Measurements from ENCODE around the gene LUM. TPM values are rescaled to one million over a fixed set of nuclear protein-coding genes. Genes with fewer than 3 reads are reported as not detected.

The LUM gene
- total and polyA plus RNA-seq, 10 donors, result 2.6 to 52.5 (median 7.6) TPM

GRCh38 chr12:91105807-91106206 lies 5.5 kb downstream of the LUM start:
- Histone ChIP-seq H3K4me3 (no peak overlapping the region), H3K27ac (no peak overlapping the region), H3K9me3 (no peaks in the 10 kb centered on the region), H3K4me1 (no peaks in the 10 kb centered on the region), H3K27me3 (replicated peaks in 1 of 7) (no peaks in the 10 kb centered on the region), H3K36me3 (no peaks in the 10 kb centered on the region)
- 63 to 79% (median 72%) methylated on average over 5 of the region's 5 CpGs for WGBS, 5 donors
- TF ChIP-seq POLR2AphosphoS5 (IDR thresholded peaks at IDR 0.05) (no peak), POLR2A (IDR thresholded peaks at IDR 0.05) (no peak), CTCF (IDR thresholded peaks at IDR 0.05 in 8 of 11, conservative IDR thresholded peaks at IDR 0.05 in 3 of 11) (no peak)
- intact Hi-C loops (cut with DNase I; ENCODE audit: low total_unique reads), result no loop called here
- DNase-seq, result no peak

GRCh38 chr12:91104812-91105466 lies 6.4 kb downstream of the LUM start:
- Histone ChIP-seq H3K4me1 (no peaks in the 10 kb centered on the region), H3K27ac (no peak overlapping the region), H3K4me3 (no peak overlapping the region), H3K9me3 (no peaks in the 10 kb centered on the region), H3K36me3 (no peaks in the 10 kb centered on the region), H3K27me3 (replicated peaks in 1 of 7) (no peaks in the 10 kb centered on the region)
- TF ChIP-seq CTCF (IDR thresholded peaks at IDR 0.05 in 8 of 11, conservative IDR thresholded peaks at IDR 0.05 in 3 of 11) (no peak), POLR2AphosphoS5 (IDR thresholded peaks at IDR 0.05) (no peak), POLR2A (IDR thresholded peaks at IDR 0.05) (no peak)
- WGBS, 5 donors, result 85 to 95% (median 88%) methylated on average over 1 of the region's 1 CpG
- no peak for DNase-seq
- intact Hi-C loops (cut with DNase I; ENCODE audit: low total_unique reads), result no loop called here

DNA sequence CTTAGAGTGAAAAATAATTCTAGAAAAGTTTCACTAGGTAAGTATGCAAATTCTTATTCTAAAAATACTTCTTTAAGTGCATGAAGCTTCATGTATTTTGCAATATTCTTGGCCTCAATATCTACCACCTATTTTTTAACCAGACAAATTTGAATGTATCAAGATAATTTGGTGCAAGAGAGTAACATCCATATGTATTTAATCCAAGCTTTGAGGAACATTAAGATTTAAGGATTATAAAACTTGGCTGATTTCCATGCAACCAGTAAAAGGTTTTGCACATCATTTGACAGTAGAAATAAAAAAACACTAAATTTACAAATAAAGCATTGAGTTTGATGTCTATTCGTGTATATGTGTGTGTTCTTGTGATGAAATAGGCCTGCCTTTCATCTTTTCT lies 7.7 kb downstream of the LUM start:
- no peaks in the 10 kb centered on the region for H3K36me3 ChIP-seq
- H3K9me3 ChIP-seq, result no peaks in the 10 kb centered on the region
- no peaks in the 10 kb centered on the region for H3K4me1 ChIP-seq
- DNase-seq, result no peak
- WGBS, 5 donors, result 42 to 78% (median 63%) methylated on average over 1 of the region's 1 CpG
- intact Hi-C loops (cut with DNase I; ENCODE audit: low total_unique reads), result no loop called here
- no peaks in the 10 kb centered on the region for H3K27me3 ChIP-seq (replicated peaks in 1 of 7)
- no peak for TF ChIP-seq POLR2A (IDR thresholded peaks at IDR 0.05)
- TF ChIP-seq POLR2AphosphoS5 (IDR thresholded peaks at IDR 0.05), result no peak
- no peak overlapping the region for H3K4me3 ChIP-seq
- H3K27ac ChIP-seq, result no peak overlapping the region

GRCh38 chr12:91103101-91103500 lies 8.2 kb downstream of the LUM start:
- no peak for DNase-seq
- TF ChIP-seq POLR2AphosphoS5 (IDR thresholded peaks at IDR 0.05) (no peak), POLR2A (IDR thresholded peaks at IDR 0.05) (no peak), CTCF (IDR thresholded peaks at IDR 0.05 in 8 of 11, conservative IDR thresholded peaks at IDR 0.05 in 3 of 11) (no peak)
- Histone ChIP-seq H3K36me3 (no peaks in the 10 kb centered on the region), H3K27me3 (replicated peaks in 1 of 7) (no peaks in the 10 kb centered on the region), H3K4me3 (no peak overlapping the region), H3K27ac (no peak overlapping the region), H3K4me1 (no peaks in the 10 kb centered on the region), H3K9me3 (no peaks in the 10 kb centered on the region)
- intact Hi-C loops (cut with DNase I; ENCODE audit: low total_unique reads), result no loop called here

GRCh38 chr12:91100906-91101305 lies 10.4 kb downstream of the LUM start:
- no peaks in the 10 kb centered on the region for H3K9me3 ChIP-seq
- no peaks in the 10 kb centered on the region for H3K4me1 ChIP-seq
- no peak overlapping the region for H3K4me3 ChIP-seq
- H3K36me3 ChIP-seq, result no peaks in the 10 kb centered on the region
- 51 to 67% (median 60%) methylated on average over 2 of the region's 2 CpGs for whole genome bisulfite sequencing, 5 donors
- DNase-seq, result no peak
- intact Hi-C loops (cut with DNase I; ENCODE audit: low total_unique reads), result no loop called here
- no peaks in the 10 kb centered on the region for H3K27me3 ChIP-seq (replicated peaks in 1 of 7)
- TF ChIP-seq POLR2A (IDR thresholded peaks at IDR 0.05) (no peak), POLR2AphosphoS5 (IDR thresholded peaks at IDR 0.05) (no peak), CTCF (IDR thresholded peaks at IDR 0.05 in 8 of 11, conservative IDR thresholded peaks at IDR 0.05 in 3 of 11) (no peak)
- no peak overlapping the region for H3K27ac ChIP-seq
